Urothelium cell line (cell line): Measurements from ENCODE around the gene PTPRC.
A peak's percentile ranks its signal among the peaks of the same experiment; 100 is the strongest.

Experiments
- DNase-seq: peaks from one replicate; pipeline ENCODE4 v3.0.0; 2011; ENCODE audit warnings: low spot score, mixed read lengths
- FAIRE-seq: peaks from 2 replicates; lab custom pipeline; 2011; peaks lifted over from hg19 to GRCh38; lab: Jason Lieb, UNC

The PTPRC gene

DNA sequence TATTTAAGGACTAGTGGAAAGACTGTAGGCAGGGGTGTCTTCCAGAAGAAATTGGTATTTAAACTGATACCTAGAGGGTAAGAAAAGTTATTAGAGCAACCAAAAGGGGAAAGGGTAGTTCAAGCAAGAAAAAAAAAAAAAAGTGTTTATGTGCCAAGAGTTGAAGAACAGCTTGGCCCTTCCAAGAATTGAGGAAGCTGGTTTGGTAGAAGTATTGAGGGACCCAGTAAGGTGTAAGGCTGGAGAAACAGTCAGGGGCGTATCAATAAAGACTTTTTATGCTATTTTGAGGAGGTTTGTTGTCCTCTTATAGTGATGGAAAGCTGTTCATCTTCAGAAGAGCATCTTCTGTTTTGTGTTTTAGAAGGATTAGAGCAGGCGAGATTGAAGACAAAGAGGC is 108.3 kb downstream of the PTPRC start:
- DNase-seq (no peak), FAIRE-seq (no peak)

DNA sequence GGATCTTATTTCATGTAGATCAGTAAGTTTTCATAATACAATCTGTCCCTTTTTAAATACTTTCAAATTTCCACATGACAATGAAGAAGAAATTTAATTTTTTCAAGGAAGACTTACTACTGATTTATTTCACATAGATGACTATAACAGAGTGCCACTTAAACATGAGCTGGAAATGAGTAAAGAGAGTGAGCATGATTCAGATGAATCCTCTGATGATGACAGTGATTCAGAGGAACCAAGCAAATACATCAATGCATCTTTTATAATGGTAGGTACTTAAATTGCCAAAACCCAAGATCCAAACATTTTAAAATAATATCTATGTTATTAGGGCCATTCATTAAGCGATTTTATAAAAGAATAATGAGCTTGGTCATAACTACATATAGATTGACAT is 110.4 kb downstream of the PTPRC start:
- DNase-seq (no peak), FAIRE-seq (no peak)

DNA sequence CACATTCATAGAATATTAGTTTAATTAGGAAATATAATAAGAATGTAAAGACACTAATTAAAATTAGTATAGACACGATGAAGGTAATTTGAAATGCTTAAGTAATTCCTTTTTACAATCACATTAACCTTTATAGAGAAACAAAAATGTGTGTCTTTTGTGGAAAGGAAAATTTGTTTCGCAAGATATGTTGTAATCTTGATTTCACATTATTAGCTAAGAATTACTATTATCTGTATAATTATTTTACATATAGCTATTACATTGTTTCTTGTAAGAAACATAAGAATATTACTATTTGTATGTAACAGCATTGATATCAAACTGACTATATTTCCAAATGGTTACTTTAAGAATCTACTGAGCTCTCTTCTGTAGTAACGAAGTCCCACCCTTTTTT is 111.2 kb downstream of the PTPRC start:
- no peak for FAIRE-seq
- no peak for DNase-seq

DNA sequence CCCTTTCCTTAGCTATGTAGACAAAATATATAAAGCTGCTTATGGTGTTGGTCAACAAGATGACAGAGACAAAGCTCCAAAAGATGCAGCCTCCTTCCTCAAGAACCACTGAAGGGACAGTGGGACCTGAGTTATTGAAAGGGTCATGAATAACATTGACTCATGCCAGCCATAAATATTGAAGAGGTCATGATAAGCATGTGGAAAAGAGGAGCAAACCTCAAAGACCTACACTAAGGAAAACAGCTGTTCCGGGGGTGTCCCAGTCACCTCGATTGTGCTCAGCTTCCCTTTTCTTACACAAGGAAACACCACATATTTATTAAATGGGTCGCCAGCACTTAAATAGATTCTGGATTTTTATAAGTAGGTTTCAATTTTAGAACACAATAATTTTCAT is 112.9 kb downstream of the PTPRC start:
- DNase-seq (no peak), FAIRE-seq (no peak)

DNA sequence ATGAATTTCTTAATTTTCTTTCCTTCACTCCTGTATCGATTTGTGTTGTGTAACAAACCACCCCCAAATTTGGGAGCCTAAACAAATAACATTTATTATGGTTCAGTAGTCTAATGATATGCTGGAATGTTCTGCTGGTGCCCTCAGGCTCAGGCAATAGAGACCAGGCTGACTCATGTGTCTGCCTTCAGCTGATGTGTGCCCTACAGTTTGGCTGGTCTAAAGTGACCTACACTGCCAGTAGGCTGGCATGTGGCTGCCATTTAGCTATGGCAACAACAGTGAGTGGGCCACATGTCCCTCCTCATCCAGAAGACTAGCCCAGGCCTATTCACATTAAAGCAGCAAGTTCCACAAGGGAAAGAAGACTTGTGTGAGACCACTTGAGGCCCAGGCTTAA is 115.8 kb downstream of the PTPRC start:
- FAIRE-seq (peak; percentile 17), DNase-seq (no peak)

DNA sequence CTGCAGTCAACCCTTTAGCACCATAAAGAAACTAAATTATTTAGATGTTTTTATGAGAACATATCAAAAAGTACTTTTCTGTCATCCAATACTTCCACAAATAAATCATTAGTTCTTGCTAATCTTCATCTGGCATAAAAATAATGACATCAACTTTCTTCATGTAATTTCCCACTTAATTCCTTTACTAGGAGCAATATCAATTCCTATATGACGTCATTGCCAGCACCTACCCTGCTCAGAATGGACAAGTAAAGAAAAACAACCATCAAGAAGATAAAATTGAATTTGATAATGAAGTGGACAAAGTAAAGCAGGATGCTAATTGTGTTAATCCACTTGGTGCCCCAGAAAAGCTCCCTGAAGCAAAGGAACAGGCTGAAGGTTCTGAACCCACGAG is 116.9 kb downstream of the PTPRC start:
- FAIRE-seq: no peak

DNA sequence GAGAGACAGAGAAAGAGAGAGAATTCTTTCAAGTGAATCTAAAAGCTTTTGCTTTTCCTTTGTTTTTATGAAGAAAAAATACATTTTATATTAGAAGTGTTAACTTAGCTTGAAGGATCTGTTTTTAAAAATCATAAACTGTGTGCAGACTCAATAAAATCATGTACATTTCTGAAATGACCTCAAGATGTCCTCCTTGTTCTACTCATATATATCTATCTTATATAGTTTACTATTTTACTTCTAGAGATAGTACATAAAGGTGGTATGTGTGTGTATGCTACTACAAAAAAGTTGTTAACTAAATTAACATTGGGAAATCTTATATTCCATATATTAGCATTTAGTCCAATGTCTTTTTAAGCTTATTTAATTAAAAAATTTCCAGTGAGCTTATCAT is 117.6 kb downstream of the PTPRC start:
- DNase-seq (no peak), FAIRE-seq (no peak)

More for the DNA sequence above, 116.9 kb downstream of the PTPRC start:
- DNase-seq: no peak

DNA sequence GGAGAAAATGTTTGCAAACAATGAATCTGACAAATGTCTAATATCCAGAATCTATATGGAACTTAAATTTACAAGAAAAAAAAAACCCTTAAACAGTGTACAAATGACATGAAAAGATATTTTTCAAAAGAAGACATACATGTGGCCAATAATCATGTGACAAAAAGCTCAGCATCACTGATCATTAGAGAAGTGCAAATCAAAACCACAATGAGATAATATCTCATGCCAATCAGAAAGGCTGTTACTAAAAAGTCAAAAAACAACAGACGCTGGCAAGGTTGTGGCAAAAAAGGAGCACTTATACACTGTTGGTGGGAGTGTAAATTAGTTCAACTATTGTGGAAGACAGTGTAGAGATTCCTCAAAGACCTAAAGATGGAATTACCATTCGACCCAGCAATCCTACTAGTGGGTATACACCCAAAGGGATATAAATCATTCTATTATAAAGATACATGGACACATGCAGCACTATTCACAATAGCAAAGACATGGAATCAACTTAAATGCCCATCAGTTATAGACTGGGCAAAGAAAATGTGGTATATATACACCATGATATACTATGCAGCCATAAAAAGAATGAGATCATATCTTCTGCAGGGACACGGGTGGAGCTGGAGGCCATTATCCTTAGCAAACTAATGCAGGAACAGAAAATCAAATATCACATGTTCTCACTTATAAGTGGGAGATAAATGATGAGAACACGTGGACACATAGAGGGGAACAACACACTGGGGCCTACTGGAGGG is 123.2 kb downstream of the PTPRC start:
- FAIRE-seq (no peak), DNase-seq (no peak)

DNA sequence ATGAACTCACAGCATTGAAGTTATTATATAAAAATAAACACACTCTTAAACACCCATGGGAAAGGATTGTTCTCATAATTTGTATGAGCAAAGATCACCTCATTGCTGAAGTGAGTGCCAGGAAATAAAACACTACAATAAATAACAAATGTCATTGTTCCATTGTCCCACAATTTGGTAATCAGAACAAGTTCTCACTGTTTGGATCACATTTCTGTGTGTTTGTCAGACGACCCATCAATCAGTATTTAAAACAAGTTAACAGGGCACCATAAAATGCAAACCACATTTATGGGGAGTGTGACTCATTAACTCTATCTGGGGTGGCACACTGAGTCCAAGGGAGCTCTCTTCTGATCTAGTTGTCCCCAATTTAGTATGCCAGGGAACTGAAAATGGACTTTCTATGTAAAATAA is 124.5 kb downstream of the PTPRC start:
- DNase-seq (peak; percentile 33), FAIRE-seq (no peak)

DNA sequence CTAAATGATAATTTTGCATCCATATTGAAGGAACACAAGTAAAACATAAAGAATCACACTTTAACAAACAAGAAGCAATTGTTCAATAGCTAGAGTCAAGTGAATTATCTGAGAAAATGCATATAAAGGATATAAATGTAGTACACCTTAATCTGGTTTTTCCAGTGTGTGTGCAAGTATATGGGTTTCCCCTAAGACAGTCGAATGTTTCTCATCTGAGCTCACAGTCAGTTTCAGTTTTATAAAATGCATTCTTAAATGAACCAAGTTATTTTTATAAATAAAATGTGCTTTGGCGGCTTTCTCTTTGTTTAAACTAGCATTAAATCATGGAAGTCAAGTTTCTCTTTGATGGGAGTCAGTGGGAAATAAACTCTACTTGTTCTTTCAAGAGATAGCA is 125.9 kb downstream of the PTPRC start:
- no peak for FAIRE-seq

DNA sequence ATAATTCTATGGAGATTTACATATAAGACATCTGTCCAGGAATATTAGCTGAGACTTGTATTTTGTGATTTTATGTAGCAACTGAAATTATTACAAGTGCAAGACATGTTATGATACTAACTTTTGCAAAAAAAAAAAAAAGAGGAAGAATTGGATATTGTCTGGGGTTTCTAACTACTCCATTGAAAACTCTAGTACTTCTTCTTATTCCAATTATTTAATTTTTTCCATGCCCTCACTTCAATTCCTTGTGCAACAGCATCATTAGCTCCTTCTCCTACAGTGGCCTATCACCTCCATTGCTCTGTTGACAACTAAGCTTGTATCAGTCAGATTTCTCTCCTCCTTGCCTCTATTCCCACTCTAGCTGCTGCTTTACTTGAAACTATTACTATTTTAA is 126.6 kb downstream of the PTPRC start:
- no peak for DNase-seq
- FAIRE-seq: no peak

More for the DNA sequence above, 125.9 kb downstream of the PTPRC start:
- no peak for DNase-seq

DNA sequence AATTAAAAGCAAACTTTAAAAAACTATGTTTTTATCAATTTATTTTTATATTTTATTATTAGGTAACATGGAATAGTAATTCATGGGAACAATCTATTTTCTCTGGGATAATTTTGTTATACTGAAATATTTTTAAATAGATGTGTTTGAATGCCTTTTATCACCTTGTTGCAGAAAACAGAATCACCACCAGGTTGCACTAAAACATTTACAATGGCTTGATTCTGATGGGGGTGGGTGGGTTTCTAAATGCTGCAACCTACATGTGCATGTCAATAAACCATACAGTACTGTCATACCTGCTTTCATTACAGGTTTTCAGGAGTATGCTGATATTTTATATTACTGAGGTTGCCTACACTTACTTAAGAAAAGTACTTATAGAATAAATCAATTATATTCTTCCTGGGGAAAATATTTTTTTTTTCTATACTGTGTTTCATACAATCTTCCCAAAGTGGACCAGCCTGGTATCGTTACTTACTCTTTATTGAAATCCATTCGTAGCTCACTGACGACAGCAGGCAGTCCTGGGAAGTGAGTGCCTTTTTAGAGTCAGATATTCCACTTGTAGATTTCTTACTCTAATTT is 132.8 kb downstream of the PTPRC start:
- FAIRE-seq: no peak
- DNase-seq: peak; percentile 16

DNA sequence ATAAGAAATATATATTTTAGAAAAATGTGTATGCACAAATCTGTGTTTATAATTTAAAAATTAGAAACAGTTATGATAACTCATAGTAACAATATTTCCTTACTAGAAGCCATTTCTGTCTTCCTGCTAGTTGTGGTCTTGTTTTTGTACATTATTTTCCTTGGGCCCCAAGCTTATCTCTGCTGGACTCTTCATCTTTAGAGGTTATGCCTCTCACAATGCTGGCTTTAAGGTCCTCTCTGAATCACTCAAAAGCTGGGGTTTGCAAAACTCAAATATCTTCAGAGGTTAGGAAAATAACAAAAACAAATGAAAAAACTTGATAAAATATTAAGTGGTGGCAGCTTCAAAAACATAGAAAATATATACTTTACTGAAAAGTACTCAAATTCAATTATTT is 133.8 kb downstream of the PTPRC start:
- DNase-seq: no peak

DNA sequence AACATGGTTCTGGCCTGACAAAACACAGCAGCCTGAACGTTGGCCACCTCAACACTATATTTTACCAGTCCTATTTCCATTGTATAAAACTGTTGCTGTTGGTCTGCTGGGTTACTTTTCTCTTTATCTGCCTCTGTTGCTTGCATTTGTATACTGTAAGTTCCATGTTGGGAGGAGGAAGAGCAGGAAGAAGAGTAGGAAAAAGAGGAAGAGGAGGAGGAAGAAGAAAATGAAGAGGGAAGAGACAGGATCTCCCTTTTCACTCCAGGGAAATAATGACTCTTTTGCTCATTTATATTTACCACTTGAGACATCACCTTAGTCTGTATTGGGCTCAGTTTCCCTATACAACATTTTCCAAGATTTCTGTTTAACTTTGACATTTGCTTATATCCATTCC is 134.2 kb downstream of the PTPRC start:
- DNase-seq (no peak), FAIRE-seq (no peak)

More for the DNA sequence above, 133.8 kb downstream of the PTPRC start:
- no peak for FAIRE-seq

DNA sequence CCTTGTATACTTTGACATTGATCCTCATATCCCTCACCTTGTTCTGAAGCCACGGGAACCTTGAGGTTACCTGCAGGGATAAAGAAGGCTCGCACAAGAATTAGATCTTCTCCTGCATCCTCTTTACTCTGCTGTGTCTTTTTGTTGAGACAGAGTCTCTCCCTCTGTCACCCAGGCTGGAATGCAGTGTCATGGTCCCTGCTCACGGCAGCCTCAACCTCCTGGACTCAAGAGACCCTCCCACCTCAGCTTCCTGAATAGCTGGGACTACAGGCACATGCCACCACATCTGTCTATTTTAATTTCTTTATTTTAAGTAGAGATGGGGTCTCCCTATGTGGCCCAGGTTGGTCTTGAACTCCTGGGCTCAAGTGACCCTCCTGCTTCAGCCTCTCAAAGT is 134.7 kb downstream of the PTPRC start:
- DNase-seq (no peak), FAIRE-seq (no peak)

DNA sequence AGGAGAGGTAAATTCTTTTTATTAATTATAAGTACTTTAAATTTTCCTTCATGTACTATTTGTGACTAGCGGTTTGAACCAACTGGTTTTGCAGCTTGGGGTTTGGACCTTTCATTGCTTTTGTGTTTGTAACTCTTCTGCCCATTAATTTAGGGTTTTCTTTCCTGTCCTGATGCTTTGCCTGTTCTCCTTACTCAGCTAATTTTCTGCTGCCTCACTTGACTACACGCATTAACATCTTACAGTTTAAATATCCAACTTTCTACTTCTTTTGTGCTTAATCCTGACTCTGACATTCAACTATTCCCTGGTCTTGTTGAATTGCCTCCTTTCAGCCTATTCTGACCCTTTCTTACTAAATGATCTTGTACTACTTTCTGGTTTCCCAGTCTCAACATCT is 135.6 kb downstream of the PTPRC start:
- FAIRE-seq: no peak

DNA sequence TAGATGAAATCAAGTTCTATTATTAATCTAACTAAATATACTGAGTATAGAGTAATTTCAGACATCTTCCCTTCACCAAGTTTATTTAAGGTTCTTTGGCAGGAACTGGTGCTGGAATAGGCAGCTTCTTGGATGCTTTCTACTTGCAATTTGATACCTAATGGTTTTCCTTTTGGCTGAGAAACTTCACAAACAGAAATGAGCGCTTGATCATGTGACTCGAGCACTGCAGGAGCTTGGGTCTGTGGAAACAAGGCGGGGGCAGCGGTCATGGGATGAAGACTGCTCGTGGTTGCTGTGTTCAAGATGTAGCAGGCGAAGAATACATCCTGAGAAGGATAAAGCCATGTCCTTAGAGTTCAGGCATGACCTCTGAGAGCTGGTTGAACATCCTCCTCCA is 136.8 kb downstream of the PTPRC start:
- no peak for DNase-seq
- no peak for FAIRE-seq

More for the DNA sequence above, 135.6 kb downstream of the PTPRC start:
- no peak for DNase-seq

DNA sequence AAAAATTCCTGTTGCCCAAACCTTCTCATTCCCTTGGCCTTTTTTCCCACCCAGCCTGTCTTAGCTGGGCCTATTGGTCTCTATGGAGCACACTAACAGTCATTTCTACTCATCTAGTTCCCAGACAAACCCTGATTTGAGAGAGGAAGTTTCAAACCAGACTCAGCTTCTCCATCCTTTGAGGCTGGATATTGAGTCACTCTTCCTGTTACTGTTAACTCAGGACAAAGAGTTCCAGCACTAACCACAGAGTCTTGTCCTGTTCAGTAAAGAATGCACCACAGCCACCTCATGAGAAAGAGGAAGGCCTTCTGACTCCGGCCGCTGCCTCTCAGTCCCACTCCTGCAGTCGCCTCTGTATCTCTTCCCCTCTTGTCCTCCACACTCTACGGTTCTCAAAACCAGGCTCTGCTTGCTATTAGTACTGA is 137.8 kb downstream of the PTPRC start:
- FAIRE-seq: peak; percentile 23
- DNase-seq: peak; percentile 68

DNA sequence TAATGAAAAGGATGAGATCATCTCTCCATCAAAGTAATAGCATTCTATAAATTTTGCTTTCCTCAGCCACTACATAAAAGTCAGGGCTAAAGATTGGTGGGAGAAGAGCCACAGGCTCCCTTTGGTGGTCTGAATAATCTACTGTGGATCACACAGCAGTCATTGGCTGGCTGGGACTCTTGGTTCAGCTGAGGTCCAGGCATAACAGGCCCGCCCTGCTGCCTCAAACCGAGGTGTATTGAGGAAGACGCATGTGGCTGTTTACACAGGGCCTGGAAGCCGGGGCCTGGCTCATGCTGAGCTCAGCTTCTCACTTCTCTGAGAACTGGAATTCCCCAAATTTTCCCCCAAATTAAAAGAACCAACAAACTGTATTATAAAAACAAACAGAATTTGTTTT is 139.2 kb downstream of the PTPRC start:
- no peak for DNase-seq
- FAIRE-seq: no peak

DNA sequence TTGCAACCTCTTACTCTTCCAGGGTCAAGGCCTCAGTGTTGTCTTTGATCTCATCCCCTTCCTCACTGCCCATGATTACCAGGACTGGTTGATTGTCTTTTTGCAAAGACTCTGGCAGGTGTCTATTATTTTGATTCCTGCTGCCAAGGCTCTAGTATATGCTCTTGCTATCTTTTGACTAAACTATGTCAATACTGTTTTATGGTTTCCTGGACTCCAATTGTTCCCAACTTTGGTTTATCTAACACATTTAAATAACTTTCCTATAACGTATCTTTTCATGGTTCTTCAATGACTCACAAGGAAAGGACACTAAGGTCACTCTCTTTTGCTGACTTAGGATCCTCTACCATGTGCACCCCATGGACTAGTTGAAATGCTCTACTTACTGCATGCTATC is 141.5 kb downstream of the PTPRC start:
- no peak for FAIRE-seq
- peak; percentile 6 for DNase-seq

DNA sequence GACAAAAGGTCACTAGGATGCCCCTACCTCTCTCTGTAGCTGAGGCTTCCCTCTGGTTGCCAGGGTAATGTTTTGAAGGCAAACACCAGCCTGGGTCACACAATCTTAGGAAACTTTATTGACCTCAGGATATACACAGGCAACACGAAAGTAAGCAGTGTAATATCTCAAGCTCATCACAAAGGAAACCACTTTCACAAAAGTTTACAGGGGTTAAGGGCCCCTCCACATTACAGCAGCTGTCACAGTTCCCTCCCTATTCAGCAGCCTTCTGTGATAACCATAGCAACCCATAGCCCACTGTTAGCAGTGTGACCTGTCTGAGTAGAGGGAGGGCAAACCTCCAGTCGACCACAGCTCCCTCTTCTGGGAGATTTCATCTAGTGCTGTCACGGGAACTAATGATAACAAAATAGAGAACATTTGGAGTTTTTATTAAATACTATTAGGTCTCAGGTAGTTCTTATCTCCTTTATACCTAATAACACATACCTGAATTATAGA is 149.8 kb downstream of the PTPRC start:
- FAIRE-seq: no peak
- DNase-seq: peak; percentile 6

DNA sequence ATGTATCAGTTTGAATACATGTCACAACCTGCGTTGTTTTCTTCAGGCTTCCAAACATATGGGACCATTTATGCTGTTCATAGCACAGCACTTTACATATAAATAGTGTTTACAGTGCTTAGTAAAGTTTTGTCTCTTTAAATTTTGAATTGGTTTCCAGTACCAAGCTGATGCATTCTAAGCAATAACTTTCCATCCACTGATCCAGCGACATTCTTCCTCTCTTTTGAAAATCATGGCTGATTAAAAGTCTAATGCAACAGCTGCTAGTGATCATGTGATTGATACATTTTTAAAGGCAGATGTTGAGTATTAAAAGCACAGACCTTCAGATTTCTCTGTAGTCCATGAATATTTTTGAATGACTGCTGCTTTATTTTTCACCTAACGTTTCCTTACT is 154.9 kb downstream of the PTPRC start:
- FAIRE-seq (no peak), DNase-seq (no peak)
